ENCODE data around the gene CLEC16A.

The CLEC16A gene

DNA sequence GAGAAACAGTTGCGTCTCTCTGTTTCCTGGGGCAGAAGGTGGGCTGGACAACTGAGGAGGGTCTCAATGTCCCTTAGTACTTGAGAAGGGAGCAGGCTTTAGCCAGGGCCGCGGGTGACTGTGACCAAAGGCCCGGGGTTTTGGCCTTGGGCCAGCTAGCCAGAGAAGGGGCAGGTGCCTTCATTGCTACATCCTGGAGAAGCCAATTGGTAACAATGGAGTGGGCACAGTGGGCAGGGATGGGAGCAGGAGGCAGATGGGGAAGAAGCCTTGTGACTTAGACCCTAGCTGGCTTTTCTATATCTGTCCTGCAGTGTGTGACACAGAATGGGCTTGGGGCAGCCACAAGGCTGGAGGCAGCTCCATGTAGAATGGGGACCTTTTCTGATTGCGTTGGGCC is 46.0 kb downstream of the CLEC16A start:
- no peak for FAIRE-seq

DNA sequence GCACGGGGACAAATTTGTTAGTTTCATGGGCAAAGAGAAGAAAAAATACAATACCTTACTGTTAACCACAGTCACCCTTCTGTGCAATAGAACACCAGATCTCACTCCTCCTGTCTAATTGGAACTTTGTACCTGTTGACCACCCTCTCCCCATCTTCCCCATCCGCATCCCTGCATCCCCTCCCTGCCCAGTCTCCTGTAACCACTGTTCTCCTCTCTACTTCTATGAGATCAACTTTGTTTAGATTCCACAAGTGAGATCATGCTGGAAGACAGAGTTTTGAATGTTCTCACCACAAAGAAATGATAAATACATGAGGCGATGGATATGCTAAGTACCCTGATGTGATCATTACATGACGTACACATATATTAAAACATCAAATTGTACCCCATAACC is 47.7 kb downstream of the CLEC16A start:
- FAIRE-seq = no peak

DNA sequence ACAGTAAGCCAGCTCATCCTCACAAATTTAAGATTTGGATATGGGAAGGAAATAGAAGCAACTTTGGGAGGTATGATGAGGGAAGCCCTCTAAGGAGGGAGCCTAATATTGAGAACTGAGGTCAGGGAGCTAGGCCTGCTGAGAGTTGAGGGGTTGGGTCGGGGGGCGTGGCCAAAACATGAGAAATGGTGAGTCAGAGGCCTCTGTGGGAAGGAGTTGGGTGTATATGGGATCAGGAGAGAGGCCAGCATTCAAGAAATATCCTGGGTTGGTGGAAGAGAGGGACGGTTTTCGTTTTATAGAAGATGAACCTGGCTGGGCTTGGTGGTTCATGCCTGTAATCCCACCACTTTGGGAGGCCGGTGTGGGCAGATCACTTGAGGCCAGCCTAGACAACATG is 48.4 kb downstream of the CLEC16A start:
- no peak for FAIRE-seq

DNA sequence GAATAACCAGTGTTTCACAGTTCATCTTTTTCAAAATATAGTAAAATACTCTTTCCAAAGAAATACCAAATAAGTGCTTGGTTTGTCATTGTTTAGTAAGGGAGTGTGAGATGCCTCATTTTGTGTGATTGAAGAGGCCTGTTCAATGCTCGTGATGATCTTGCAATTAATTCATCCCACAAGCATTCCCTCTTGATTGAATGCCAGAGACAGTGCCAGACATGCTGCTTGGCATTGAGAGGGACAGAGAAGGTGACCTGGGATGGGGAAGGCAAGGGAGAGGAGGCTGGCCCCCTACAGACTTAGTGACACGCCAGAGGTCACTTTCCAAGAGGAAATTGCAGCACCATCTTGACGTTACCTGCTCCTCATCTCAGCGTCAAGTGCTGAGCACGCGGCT is 49.3 kb downstream of the CLEC16A start:
- FAIRE-seq = no peak

DNA sequence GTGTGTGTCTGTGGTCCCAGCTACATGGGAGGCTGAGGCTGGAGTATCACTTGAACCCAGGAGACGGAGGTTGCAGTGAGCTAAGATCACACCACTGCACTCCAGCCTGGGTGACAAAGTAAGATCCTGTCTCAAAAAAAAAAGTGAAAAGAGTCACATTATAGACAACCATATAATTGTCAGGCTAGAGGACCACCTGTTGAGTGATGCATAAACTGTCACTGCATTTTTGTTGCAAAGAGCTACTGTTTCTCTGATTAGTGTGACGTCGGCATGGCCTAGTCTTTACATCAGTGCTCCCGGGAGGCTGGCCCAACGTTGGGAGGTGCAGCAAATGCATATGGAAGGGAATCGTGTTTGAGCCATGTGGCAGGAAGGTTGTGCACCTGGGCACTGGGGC is 50.2 kb downstream of the CLEC16A start:
- FAIRE-seq = no peak

DNA sequence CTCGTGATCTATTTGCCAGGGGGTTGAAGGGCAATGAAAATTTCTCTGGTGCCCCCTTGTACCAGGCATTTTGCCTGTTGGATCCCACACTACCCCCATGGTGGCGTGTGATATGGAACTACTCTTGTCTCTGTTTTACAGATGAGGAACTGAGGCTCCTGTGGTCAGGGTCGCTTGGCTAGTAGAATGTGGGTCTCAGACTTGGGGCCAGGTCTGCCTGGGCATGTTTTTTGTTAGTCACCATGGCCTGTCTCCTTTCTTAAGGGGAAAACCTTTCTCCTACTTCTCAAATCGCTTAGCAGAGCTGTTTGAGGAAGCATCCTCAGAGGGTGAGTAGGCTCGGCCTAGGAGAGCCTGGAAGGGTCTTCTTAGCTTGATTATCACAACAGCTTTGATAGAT is 51.2 kb downstream of the CLEC16A start:
- FAIRE-seq = no peak

DNA sequence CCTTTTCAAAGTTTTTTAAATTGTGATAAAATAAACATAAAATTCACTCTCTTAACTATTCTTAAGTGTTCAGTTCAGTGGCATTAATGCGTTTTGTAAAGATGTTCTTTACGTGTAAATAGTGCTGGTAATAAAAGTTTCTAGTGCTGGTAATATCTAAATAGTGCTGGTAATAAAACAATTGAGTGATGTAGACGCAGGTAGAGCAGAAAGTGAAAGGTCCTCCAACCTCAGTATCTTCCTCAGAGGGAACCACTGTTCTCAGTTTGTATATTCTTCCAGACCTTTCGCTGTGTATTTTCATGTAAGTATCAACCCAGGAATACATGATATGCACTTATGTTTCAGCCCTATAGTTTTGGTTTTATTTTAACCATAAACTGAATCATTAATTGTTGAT is 53.1 kb downstream of the CLEC16A start:
- FAIRE-seq = no peak

DNA sequence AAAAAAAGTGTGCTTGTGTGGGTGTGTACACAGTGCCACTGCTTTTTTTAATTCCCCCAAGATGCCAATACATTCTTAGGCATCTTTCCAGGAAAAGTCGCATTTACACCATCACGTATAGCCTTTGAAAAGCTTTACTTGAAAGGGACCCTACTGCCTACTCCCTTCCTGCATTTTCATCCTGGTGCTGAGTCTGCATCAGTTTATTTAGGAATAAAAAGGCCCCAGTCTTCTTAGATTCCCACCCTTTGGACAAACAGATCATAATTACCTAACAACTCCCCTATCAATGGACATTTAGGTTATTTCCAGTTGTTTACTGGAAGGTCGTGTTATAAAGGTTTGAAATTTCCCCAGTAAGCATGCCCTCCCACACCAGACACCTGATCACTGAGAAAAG is 54.9 kb downstream of the CLEC16A start:
- no peak for FAIRE-seq

DNA sequence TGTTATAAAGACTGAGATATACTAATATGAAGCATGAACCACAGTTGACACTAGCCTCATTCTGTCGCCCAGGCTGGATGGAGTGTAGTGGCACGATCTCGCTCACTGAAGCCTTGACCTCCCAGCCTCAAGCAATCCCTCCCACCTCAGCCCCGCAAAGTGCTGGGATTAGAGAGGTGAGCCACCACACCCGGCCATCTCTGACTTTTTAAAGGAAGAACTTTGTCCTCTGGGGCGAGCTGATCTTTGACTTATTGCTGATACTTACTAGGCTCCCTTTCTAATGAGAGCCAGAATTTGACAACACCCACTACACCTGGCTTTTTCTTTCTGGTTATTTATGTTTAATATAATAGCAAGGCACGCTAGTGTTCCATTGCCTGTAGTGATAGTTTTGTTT is 57.2 kb downstream of the CLEC16A start:
- FAIRE-seq = no peak

DNA sequence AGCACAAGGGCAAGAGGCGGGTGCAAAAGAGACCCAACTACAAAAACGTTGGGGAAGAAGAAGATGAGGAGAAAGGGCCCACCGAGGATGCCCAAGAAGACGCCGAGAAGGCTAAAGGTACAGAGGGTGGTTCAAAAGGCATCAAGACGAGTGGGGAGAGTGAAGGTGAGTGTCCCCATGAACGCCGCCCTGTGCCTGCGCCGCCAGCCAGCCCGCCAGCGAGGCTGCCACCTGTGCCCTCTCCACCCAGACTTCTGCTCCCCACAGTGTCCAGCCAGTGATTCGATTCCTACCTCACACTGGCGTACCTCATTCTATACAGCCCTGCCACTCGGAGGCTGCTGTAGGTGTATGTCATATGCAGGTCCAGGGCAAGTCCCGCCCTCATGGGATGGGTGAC is 58.8 kb downstream of the CLEC16A start:
- FAIRE-seq = no peak

DNA sequence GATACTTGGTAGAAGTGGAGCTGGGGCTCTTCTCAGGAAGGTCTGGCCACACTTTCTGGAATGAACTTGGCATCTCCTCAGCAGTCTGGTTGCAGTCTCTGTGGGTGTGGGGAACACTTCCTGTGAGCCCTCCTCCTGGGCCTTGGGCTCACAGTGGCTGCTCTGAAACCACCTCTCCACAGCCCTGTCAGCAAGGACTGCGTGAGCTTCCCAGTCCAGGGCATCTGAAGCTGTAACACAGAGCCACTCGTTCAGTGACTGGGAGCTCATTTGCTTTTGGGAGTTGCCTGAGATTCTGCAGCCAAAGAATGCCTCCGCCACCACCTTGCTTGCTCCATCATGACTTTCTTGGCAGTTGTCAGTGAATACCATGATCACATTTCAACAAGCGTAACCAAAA is 60.0 kb downstream of the CLEC16A start:
- no peak for FAIRE-seq

DNA sequence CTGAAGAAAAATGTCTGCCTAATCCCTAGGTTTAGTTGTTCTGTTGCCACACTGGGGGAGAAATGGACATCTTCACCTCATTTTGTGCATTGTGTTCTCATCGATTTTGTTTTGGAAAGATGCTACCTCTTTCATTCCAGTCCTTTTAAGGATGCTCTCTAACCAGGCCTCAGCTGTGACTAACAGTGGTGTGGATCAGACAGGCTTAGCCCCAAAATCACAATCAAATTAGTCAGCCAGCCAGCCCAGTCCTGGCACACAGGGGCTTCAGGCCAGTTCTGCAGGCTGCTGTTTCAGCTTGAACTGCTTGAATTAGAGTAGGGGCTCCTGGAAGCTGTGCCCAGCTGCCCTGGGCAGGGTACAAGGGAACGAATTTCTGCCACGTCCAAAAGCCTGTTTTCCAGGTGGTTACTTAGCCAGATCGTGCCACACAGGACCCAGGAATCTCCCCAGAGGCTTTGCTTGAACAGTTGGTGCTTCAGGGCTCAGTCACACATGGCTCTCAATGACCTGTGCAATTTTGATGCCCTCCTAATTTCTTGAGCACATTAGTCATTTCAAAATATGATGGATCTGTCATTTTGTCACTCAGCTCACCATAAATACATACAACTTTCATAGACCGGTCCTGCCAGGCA is 60.7 kb downstream of the CLEC16A start:
- no peak for FAIRE-seq

DNA sequence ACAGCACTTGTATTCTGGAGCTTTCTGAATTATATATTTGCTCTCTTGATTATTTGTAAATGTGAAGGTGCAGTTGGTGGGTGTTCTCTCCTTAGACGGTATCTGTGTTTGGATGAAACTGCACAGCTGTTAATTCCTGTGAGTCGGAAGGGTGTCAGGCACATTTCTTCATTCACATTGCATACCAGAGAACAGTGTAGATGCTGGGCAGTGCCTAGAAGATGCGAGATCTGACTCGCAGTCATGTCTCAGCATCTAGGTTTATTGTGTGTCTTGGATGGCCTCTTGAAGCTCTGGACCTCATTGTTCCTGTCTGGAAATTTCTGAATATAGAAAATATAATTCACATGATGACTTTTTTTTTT is 61.2 kb downstream of the CLEC16A start:
- no peak for FAIRE-seq

DNA sequence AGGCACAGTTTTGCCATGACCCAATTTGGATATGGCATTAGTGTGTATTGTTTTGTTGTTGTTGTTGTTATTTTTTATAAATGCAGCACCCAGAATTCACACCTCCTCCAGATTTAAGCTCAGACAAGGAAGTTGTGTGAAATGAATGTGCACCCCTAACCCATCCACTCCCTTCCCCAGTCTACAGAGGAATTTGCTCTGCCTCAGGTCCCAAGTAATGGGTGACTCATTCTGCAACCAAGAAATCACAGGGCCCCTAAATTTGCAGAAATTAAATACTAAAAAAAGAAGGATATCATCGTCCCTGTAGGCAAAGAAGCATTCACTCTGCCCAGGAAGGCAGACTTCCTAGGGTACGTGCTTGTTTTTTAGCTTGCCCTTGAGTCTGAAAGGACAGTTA is 62.3 kb downstream of the CLEC16A start:
- FAIRE-seq = no peak

DNA sequence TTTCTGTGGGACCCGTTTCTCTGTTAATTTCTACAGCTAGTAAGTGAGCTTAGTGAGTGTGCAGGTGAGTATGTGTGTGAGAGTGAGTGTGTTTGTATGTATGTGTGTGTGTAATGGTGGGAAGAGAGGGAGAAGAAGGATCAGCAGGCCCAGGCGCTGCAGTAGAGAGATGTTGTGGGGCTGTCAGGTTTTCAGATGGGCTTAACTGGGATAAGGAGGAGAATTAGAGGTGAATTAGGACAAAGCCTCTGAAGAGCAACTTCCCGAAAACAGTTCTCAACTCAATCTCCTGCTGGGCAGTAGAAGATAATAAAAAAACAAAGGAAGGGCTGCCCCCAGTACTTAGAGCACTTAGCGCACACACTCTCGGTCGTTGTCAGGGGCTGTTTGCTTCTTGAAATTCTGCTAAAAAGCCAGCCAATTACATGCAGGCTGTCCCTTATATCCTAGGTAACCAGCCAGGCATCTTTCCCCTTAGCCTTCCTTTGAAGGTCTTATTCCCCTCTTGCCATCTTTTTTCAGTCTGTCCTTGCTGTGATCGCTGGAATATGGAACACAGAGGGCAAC is 63.4 kb downstream of the CLEC16A start:
- no peak for FAIRE-seq

DNA sequence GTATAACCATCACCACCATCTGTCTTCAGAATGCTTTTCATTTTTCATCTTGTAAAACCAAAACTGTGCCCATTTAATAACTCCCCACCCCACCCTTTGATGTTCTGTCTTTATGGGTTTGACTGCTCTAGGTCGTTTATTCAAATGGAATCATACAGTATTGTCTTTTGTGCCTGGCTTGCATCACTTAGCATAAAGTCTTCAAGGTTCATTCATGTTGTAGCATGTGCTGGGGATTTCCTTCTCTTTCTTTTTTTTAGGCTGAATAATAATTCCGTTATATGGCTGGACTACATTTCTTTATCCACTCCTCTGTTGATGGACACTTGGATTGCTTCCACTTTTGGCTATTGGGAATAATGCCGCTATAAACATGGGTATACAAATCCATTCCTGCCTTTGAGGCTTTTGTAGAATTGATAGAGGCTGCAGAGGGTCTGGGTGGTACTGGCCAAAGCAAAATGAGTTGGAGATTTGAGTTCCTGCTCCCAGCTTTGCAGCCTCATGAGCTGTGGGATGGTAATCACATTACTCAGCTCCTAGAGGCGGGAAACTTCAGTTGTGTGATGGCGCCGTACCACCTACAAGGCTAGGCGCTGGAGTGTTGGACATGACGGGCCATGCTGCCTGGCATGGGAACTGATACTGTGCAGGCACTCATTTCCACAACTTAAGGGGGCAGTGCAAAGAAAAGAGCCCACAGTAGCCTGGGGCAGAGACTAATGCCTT is 64.8 kb downstream of the CLEC16A start:
- no peak for FAIRE-seq

DNA sequence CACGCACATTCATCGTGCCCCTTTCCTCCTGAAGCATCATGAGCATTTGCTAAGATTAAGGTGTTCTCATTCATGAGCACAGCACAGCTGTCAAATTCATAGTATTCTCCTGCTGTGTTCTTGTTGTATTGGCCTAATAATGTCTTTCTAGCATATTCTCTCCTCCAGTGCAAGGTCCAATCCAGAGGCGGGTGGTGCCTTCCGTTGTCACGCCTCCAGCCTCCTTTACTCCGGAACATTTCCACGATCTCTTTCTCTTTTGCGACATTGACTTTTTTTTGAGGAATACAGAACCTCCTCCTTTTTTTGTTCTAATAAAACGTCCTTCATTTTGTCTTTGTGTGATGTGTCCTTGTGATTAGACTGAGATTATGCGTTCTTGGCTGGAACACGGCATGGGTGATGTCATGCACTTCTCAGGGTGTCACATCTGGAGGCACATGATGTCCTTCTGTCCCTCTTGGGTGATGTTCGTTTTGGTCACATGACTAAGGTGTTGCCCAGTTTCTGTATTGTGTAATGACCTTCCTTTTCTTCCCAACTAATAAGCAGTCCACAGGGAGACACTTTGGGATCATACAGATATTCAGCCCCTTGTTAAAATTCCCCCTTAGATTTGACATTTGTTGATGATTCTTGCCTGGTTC is 66.3 kb downstream of the CLEC16A start:
- FAIRE-seq = no peak

DNA sequence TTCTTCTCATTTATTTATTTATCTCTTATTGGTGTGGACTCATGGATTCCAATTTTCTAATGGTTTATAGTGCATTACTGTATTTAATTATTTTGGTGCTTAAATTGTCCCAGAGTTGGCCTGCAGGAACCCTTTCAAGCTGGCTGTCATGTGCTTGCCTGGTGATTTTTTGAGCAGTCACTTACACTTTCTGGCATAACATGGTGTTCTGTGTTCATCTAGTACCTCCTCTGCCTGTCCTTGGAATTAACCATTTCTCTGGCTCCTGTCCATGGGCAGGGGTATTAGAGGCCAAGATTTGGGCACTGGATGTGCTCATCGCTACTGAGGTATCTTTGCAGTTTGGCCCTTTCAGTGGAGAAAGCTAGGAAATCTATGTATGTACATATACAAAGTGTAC is 67.0 kb downstream of the CLEC16A start:
- FAIRE-seq = no peak

DNA sequence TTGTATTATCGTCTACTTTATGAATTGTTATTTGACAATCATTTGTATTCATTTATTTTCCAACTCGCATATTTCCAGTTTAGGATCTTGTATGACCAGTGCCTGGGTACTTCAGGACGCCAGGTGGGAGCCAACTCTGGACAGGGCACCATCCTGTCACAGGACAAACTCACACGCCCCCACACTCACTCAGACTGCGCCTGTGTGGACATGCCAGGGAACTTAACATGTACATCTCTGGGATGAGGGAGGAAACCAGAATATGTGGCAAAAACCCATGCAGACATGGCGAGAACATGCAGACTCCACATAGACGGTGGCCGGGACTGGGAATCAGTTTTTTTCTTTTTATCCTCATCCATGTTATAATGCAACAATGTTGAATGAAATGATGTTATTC is 68.5 kb downstream of the CLEC16A start:
- no peak for FAIRE-seq

DNA sequence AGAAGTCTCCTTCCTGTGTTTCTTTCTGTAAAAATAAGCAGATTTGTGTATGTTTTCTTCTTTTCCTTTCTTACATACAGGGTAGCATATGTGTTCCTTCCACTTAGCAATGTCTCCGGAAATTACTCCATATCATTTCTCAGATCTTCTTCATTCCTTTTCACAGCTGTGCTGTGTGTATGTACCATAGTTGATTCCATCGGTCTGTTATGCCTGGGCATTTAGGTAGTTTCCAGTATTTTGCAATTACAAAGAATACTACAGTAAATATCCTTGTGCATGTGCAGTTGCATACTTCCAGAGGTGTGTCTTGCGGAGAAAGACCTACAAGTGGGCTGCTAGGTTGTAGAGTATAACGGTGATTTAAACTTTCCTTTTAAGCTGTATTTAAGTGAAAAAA is 69.8 kb downstream of the CLEC16A start:
- FAIRE-seq = no peak

DNA sequence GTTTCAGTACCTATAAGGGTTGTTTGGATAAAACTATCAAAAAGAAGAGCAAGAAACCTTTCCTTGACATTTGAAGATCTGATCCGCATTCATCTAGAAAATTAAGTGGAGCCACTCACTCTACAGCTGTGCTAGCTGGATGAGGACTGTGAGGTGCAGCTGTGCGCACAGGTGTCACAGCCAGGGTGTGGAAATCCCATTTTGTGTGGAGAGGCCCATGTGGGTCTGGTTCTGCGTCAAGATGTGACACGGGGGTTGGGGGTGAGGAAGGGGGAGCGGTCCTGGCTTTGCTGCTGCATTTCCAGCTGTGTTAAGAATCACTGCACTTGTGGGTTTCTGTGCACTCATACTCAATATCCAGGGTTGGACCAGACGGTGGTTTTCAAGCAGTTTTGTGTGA is 70.7 kb downstream of the CLEC16A start:
- FAIRE-seq = no peak

DNA sequence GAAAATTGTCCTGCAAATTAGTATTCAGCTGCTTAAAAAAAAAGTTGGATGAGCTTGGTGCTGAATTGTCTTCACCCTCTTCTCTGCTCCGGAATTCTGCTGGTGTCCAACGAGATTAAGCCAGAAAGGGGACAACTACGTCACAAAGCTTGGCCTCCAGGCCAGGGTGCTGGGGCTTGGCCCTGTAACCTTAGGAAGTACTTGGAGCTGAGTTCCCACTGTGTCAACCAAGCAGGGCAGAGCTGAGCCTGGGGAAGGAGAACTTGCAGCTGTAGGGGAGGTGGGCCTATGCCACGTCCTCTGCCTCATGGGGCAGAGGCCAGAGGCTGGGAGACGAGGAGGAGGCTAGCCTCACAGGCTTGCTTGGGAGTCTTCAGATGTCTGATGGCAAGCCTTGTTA is 71.2 kb downstream of the CLEC16A start:
- no peak for FAIRE-seq

DNA sequence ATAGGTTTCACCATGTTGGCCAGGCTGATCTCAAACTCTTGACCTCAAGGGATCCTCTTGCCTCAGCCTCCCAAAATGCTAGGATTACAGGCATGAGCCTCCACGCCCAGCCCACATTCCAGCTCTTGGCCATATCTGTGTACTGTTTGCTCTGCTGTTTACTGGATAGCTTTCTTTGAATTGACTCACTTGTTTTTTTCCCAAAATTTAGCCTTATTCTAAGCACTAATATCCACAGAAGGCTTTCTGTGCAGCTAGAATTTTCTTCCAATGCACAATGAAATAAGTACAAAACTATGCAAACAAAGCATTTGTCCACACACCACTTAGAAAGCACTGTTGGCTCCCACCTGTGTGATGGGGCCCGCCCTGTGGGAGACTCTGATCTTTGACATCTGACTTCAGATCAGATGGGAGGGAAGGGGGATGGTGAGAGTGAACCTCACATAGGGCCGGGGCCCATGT is 72.2 kb downstream of the CLEC16A start:
- no peak for FAIRE-seq

DNA sequence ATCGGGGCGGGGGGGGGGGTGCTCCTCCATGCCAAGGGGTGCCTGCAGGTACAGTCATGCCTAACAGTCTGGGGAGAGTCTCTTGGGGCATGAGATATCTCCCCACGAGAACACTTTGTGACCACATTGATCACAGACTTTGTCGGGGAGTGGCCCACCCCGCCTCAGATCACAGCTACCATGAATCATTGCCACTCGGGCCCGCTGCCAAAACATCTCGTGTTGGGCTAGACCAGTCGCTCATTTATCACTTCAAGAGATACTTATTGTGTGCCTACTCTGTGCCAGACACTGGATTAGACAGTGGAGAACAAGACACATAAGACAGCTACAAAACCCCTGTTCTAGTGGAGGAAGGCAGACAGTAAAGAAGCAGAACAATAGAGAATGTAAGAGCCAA is 72.6 kb downstream of the CLEC16A start:
- FAIRE-seq = no peak

All from TTC549 (cell line).